Mononuclear cell (primary cell): ENCODE results near the gene CD68. TPM values are rescaled to one million over a fixed set of nuclear protein-coding genes. Genes with fewer than 3 reads are reported as not detected.
"Not testable (repeated sequence)": the region's sequence is repeated elsewhere in the genome, so short reads cannot be mapped to it uniquely, and the experiment has no call there.

Source experiments
- H3K27me3 ChIP-seq: 2 replicates; pipeline ENCODE4 v1.6.0; 2011; ENCODE audit warnings: low read length, control low read depth; ENCODE audit not compliant: insufficient read depth
- H3K4me1 ChIP-seq: 2 replicates; pipeline ENCODE4 v1.5.1; 2011; ENCODE audit warnings: mild to moderate bottlenecking, low read length, control low read depth; ENCODE audit not compliant: insufficient read depth
- H3K4me3 ChIP-seq: 2 replicates; pipeline ENCODE4 v1.5.1; 2011; ENCODE audit warnings: mild to moderate bottlenecking, low read length, moderate library complexity
- H3K9me3 ChIP-seq: 2 replicates; pipeline ENCODE4 v1.5.1; 2011; ENCODE audit warnings: low read depth, mild to moderate bottlenecking, control low read depth, low read length
- total RNA-seq: library from RNA; depleted of rRNA; stranded (reverse); fragments of >200 nt; gene quantifications from one replicate; pipeline ENCODE4 v1.2.3, GENCODE V29; 2012

Gene CD68
- total RNA-seq, 1 donor, result 147 TPM

GRCh38 chr17:7613769-7614424, 34.5 kb downstream of the CD68 start:
- H3K27me3 ChIP-seq, result no peaks in the 10 kb centered on the region
- no peaks in the 10 kb centered on the region for H3K9me3 ChIP-seq
- peak overlapping the region; percentile 71 for H3K4me3 ChIP-seq
- H3K4me1 ChIP-seq, result peaks cover 38% of the 10 kb centered on the region

GRCh38 chr17:7614425-7615264, 35.2 kb downstream of the CD68 start, which contains the start of gene FXR2:
Gene FXR2 (minus strand): TSS chr17:7614897. CDS start chr17:7614532, 365 bp downstream.
- Histone ChIP-seq H3K27me3 (no peaks in the 10 kb centered on the region), H3K9me3 (no peaks in the 10 kb centered on the region), H3K4me3 (peak within 1 kb of the TSS; percentile 71), H3K4me1 (peaks cover 38% of the 10 kb centered on the region)

- peaks cover 38% of the 10 kb centered on the region for H3K4me1 ChIP-seq
- no peaks in the 10 kb centered on the region for H3K9me3 ChIP-seq
- H3K4me3 ChIP-seq, result peak overlapping the region; percentile 71
- no peaks in the 10 kb centered on the region for H3K27me3 ChIP-seq
Observed at GRCh38 chr17:7615265-7615747, 35.9 kb downstream of the CD68 start.

GRCh38 chr17:7618608-7619007, 39.2 kb downstream of the CD68 start:
- Histone ChIP-seq H3K4me1 (peaks cover 12% of the 10 kb centered on the region), H3K9me3 (no peaks in the 10 kb centered on the region), H3K27me3 (no peaks in the 10 kb centered on the region)

GRCh38 chr17:7620835-7621234, 41.4 kb downstream of the CD68 start:
- H3K9me3 ChIP-seq, result no peaks in the 10 kb centered on the region
- H3K27me3 ChIP-seq, result no peaks in the 10 kb centered on the region
- H3K4me3 ChIP-seq, result no peak overlapping the region
- H3K4me1 ChIP-seq, result peaks cover 2% of the 10 kb centered on the region

More at GRCh38 chr17:7618608-7619007, 39.2 kb downstream of the CD68 start:
- no peak overlapping the region for H3K4me3 ChIP-seq

GRCh38 chr17:7623661-7624060, 44.2 kb downstream of the CD68 start:
- H3K4me3 ChIP-seq, result no peak overlapping the region
- H3K27me3 ChIP-seq, result no peaks in the 10 kb centered on the region
- no peaks in the 10 kb centered on the region for H3K9me3 ChIP-seq
- H3K4me1 ChIP-seq, result peaks cover 22% of the 10 kb centered on the region

- peaks cover 22% of the 10 kb centered on the region for H3K4me1 ChIP-seq
- not testable (repeated sequence) for H3K4me3 ChIP-seq, H3K27me3 ChIP-seq, H3K9me3 ChIP-seq
Observed at GRCh38 chr17:7625749-7626148, 46.3 kb downstream of the CD68 start.

GRCh38 chr17:7626307-7626706, 46.9 kb downstream of the CD68 start:
- Histone ChIP-seq H3K9me3 (no peaks in the 10 kb centered on the region), H3K4me3 (no peak overlapping the region), H3K4me1 (peaks cover 22% of the 10 kb centered on the region), H3K27me3 (no peaks in the 10 kb centered on the region)

- H3K27me3 ChIP-seq, result no peaks in the 10 kb centered on the region
- peaks cover 22% of the 10 kb centered on the region for H3K4me1 ChIP-seq
- H3K9me3 ChIP-seq, result no peaks in the 10 kb centered on the region
- H3K4me3 ChIP-seq, result peak overlapping the region; percentile 66
Observed at GRCh38 chr17:7626956-7627249, 47.5 kb downstream of the CD68 start.

GRCh38 chr17:7627250-7628121, 48.0 kb downstream of the CD68 start, which contains the start of gene SAT2:
Gene SAT2 (minus strand): TSS chr17:7627821. CDS start chr17:7627635, 186 bp downstream.
- Histone ChIP-seq H3K4me1 (peaks cover 22% of the 10 kb centered on the region), H3K27me3 (no peaks in the 10 kb centered on the region), H3K4me3 (peak within 1 kb of the TSS; percentile 66), H3K9me3 (no peaks in the 10 kb centered on the region)

- Histone ChIP-seq H3K4me1 (peaks cover 22% of the 10 kb centered on the region), H3K27me3 (no peaks in the 10 kb centered on the region), H3K9me3 (no peaks in the 10 kb centered on the region), H3K4me3 (no peak within 1 kb of the TSS)
Observed at GRCh38 chr17:7629939-7630571, 50.6 kb downstream of the CD68 start, which contains the start of gene SHBG. Gene SHBG (plus strand): TSS chr17:7630135. CDS start chr17:7630173, 38 bp downstream.

Other genes starting within 250 kb of the CD68 start
- gene ACAP1, start 243.1 kb upstream of the CD68 start, total RNA-seq, result 107 TPM
- 0.73 TPM for gene KCTD11, start 227.5 kb upstream of the CD68 start, total RNA-seq
- not detected for gene TMEM95, start 224.5 kb upstream of the CD68 start, total RNA-seq
- gene TNK1, start 198.5 kb upstream of the CD68 start, total RNA-seq, result 5.5 TPM
- gene PLSCR3, start 185.1 kb upstream of the CD68 start, total RNA-seq, result 21.6 TPM
- gene TMEM256, start 175.5 kb upstream of the CD68 start, total RNA-seq, result 41.1 TPM
- gene NLGN2, start 171.8 kb upstream of the CD68 start, total RNA-seq, result 0.73 TPM
- gene SPEM1, start 159.3 kb upstream of the CD68 start, total RNA-seq, result not detected
- gene SPEM2, start 154.0 kb upstream of the CD68 start, total RNA-seq, result not detected
- gene SPEM3, start 150.8 kb upstream of the CD68 start, total RNA-seq, result under 0.01 TPM
- 4.6 TPM for gene TMEM102, start 144.2 kb upstream of the CD68 start, total RNA-seq
- gene FGF11, start 140.1 kb upstream of the CD68 start, total RNA-seq, result 0.21 TPM
- gene CHRNB1, start 134.6 kb upstream of the CD68 start, total RNA-seq, result 3.3 TPM
- 30.9 TPM for gene ZBTB4, start 100.0 kb upstream of the CD68 start, total RNA-seq
- gene SLC35G6, start 98.2 kb upstream of the CD68 start, total RNA-seq, result not detected
- 174 TPM for gene POLR2A, start 95.3 kb upstream of the CD68 start, total RNA-seq
- gene TNFSF12, start 30.6 kb upstream of the CD68 start, total RNA-seq, result 14.4 TPM
- gene TNFSF13, start 20.9 kb upstream of the CD68 start, total RNA-seq, result 44.9 TPM
- gene SENP3, start 17.7 kb upstream of the CD68 start, total RNA-seq, result 33.1 TPM
- 48.0 TPM for gene MPDU1, start 4.2 kb downstream of the CD68 start, total RNA-seq
- 0.52 TPM for gene SOX15, start 10.5 kb downstream of the CD68 start, total RNA-seq
- 7.7 TPM for gene FXR2, start 35.3 kb downstream of the CD68 start, total RNA-seq
- gene SAT2, start 48.2 kb downstream of the CD68 start, total RNA-seq, result 28.3 TPM
- gene SHBG, start 50.5 kb downstream of the CD68 start, total RNA-seq, result not detected
- gene ATP1B2, start 71.3 kb downstream of the CD68 start, total RNA-seq, result not detected
- gene TP53, start 107.9 kb downstream of the CD68 start, total RNA-seq, result 9.9 TPM
- 3.6 TPM for gene WRAP53, start 108.8 kb downstream of the CD68 start, total RNA-seq
- not detected for gene EFNB3, start 125.6 kb downstream of the CD68 start, total RNA-seq
- gene DNAH2, start 138.1 kb downstream of the CD68 start, total RNA-seq, result under 0.01 TPM